HCT116 (cell line): ENCODE measurements around the gene BMAL1.

ENCODE experiments used
- EZH2 ChIP-seq: fragments of 200-600 bp; sonication (generic); IDR thresholded peaks from 2 replicates; pipeline ENCODE4 v1.6.1; 2017; ENCODE audit warnings: antibody characterized with exemption, mixed run types
- FOSL1 ChIP-seq: IDR thresholded peaks from 2 replicates; pipeline ENCODE4 v1.6.1; 2012; ENCODE audit warnings: low read depth
- MAX ChIP-seq: IDR thresholded peaks from 2 replicates; pipeline ENCODE4 v1.6.1; 2012
- TF ChIP-seq, protein P1 (sequence below), 3 experiments: fragments of 200-600 bp in 1 of 3; sonication (generic) in 1 of 3; IDR thresholded peaks in 2 of 3; conservative IDR thresholded peaks in 1 of 3; 2 replicates each; pipeline ENCODE4 v1.5.1; 2012 to 2017; ENCODE audit warnings: low read depth in 2 of 3, low read length in 2 of 3, antibody characterized with exemption in 1 of 3, borderline replicate concordance in 1 of 3, control low read depth in 1 of 3, mild to moderate bottlenecking in 1 of 3, mixed read lengths in 1 of 3, mixed run types in 1 of 3, moderate library complexity in 1 of 3; ENCODE audit not compliant: insufficient read depth in 1 of 3

- TF ChIP-seq FOSL1 (no peak), EZH2 (no peak), MAX (no peak)
- TF ChIP-seq, protein P1, sequence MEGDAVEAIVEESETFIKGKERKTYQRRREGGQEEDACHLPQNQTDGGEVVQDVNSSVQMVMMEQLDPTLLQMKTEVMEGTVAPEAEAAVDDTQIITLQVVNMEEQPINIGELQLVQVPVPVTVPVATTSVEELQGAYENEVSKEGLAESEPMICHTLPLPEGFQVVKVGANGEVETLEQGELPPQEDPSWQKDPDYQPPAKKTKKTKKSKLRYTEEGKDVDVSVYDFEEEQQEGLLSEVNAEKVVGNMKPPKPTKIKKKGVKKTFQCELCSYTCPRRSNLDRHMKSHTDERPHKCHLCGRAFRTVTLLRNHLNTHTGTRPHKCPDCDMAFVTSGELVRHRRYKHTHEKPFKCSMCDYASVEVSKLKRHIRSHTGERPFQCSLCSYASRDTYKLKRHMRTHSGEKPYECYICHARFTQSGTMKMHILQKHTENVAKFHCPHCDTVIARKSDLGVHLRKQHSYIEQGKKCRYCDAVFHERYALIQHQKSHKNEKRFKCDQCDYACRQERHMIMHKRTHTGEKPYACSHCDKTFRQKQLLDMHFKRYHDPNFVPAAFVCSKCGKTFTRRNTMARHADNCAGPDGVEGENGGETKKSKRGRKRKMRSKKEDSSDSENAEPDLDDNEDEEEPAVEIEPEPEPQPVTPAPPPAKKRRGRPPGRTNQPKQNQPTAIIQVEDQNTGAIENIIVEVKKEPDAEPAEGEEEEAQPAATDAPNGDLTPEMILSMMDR (IDR thresholded peaks at IDR 0.05 in 2 of 3, conservative IDR thresholded peaks at IDR 0.05 in 1 of 3; ENCODE audit: borderline replicate concordance in 1 of 3, insufficient read depth in 1 of 3, low read depth in 2 of 3, low read length in 2 of 3): no peak
These were observed 90.5 kb downstream of the BMAL1 start for GRCh38 chr11:13368041-13368446.
